Calu3 (cell line): ENCODE data around the gene PNLDC1. TPM values are rescaled to one million over a fixed set of nuclear protein-coding genes. Genes with fewer than 3 reads are reported as not detected.
"Not testable (repeated sequence)": the region's sequence is repeated elsewhere in the genome, so short reads cannot be mapped to it uniquely, and the experiment has no call there.

Source experiments
- BruUV-seq: library from RNA; stranded (reverse); fragments of 400-500 nt; replicated peaks from 2 replicates; lab custom pipeline; 2021; lab: Mats Ljungman, UMichigan
- CTCF ChIA-PET: fragments of 300-600 bp; sonication (Branson Sonifier 250); formaldehyde crosslinking; loops from one replicate; lab custom pipeline; 2022; ENCODE audit warnings: antibody characterized with exemption; lab: Charles Lee
- DNase-seq: peaks from one replicate; pipeline ENCODE4 v3.0.0; 2022
- H3K27ac Mint-ChIP-seq: one replicate; pipeline ENCODE4 v1.8.0; 2022; ENCODE audit warnings: mixed read lengths; ENCODE audit not compliant: unreplicated experiment
- H3K27me3 Mint-ChIP-seq: one replicate; pipeline ENCODE4 v1.8.0; 2022; ENCODE audit warnings: mixed read lengths; ENCODE audit not compliant: unreplicated experiment
- H3K36me3 Mint-ChIP-seq: one replicate; pipeline ENCODE4 v1.8.0; 2022; ENCODE audit warnings: mild to moderate bottlenecking, moderate library complexity, mixed read lengths; ENCODE audit not compliant: insufficient read depth, unreplicated experiment
- H3K4me1 Mint-ChIP-seq: one replicate; pipeline ENCODE4 v1.8.0; 2022; ENCODE audit warnings: mild to moderate bottlenecking, low read depth, mixed read lengths; ENCODE audit not compliant: unreplicated experiment
- H3K4me3 Mint-ChIP-seq: one replicate; pipeline ENCODE4 v1.8.0; 2022; ENCODE audit warnings: mild to moderate bottlenecking, low read depth, moderate library complexity, mixed read lengths; ENCODE audit not compliant: unreplicated experiment
- H3K9me3 Mint-ChIP-seq: one replicate; pipeline ENCODE4 v1.8.0; 2022; ENCODE audit warnings: low read depth, mixed read lengths; ENCODE audit not compliant: unreplicated experiment
- intact Hi-C: fragments of 100-400 bp; cut with micrococcal nuclease; formaldehyde crosslinking; loops from one replicate; pipeline ENCODE4 v1.10.0; 2022; ENCODE audit not compliant: unreplicated experiment
- total RNA-seq: library from RNA; stranded (reverse); gene quantifications from 2 replicates; pipeline ENCODE4 v1.2.3, GENCODE V29; 2022
- TF ChIP-seq, protein P1 (sequence below): fragments of 200-600 bp; IDR thresholded peaks from one replicate; pipeline ENCODE4 v1.8.0; 2022; ENCODE audit warnings: antibody characterized with exemption; ENCODE audit not compliant: unreplicated experiment

Gene PNLDC1
- total RNA-seq, 1 experiment from 2014 or later, result 0.52 TPM

GRCh38 chr6:159819932-159820640, 20.0 kb downstream of the PNLDC1 start:
- H3K36me3 Mint-ChIP-seq, result no peaks in the 10 kb centered on the region
- CTCF ChIA-PET, result no interaction called here
- no peak overlapping the region for H3K4me3 Mint-ChIP-seq
- no peaks in the 10 kb centered on the region for H3K9me3 Mint-ChIP-seq
- intact Hi-C loops, result no loop called here
- H3K4me1 Mint-ChIP-seq, result no peaks in the 10 kb centered on the region
- DNase-seq, result no peak
- peaks cover 32% of the 10 kb centered on the region for H3K27me3 Mint-ChIP-seq
- no peak overlapping the region for H3K27ac Mint-ChIP-seq
- TF ChIP-seq, protein P1, sequence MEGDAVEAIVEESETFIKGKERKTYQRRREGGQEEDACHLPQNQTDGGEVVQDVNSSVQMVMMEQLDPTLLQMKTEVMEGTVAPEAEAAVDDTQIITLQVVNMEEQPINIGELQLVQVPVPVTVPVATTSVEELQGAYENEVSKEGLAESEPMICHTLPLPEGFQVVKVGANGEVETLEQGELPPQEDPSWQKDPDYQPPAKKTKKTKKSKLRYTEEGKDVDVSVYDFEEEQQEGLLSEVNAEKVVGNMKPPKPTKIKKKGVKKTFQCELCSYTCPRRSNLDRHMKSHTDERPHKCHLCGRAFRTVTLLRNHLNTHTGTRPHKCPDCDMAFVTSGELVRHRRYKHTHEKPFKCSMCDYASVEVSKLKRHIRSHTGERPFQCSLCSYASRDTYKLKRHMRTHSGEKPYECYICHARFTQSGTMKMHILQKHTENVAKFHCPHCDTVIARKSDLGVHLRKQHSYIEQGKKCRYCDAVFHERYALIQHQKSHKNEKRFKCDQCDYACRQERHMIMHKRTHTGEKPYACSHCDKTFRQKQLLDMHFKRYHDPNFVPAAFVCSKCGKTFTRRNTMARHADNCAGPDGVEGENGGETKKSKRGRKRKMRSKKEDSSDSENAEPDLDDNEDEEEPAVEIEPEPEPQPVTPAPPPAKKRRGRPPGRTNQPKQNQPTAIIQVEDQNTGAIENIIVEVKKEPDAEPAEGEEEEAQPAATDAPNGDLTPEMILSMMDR, result no peak
- BruUV-seq, result no TSS peak

GRCh38 chr6:159821122-159821521, 21.0 kb downstream of the PNLDC1 start:
- Mint-ChIP-seq H3K4me1 (no peaks in the 10 kb centered on the region), H3K9me3 (no peaks in the 10 kb centered on the region), H3K27me3 (peaks cover 23% of the 10 kb centered on the region), H3K27ac (no peak overlapping the region), H3K4me3 (no peak overlapping the region), H3K36me3 (no peaks in the 10 kb centered on the region)
- no TSS peak for BruUV-seq
- CTCF ChIA-PET, result no interaction called here
- no peak for DNase-seq
- TF ChIP-seq, protein P1, result no peak
- intact Hi-C loops, result no loop called here

DNA sequence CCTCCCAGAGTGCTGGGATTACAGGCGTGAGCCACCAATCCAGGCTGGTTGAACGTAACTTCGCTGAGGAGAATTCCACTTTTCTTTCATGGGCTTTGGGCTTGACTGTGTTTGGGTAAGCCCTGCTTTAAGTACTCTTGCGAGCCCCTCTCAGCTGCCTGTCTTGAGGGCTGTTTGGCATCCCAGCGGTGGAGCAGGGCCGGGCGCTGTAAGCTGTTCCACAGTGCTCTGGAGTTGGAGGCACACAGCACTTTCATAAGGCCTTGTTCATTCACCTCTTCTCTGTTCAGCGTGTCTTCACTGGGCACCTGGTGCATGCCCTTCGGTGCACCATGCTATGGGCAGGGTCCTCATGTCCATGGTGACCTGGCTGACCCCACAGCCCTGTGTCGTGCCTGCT, 21.6 kb downstream of the PNLDC1 start:
- TF ChIP-seq, protein P1, result no peak
- CTCF ChIA-PET, result no interaction called here
- H3K36me3 Mint-ChIP-seq, result no peaks in the 10 kb centered on the region
- no peak for DNase-seq
- no peak overlapping the region for H3K4me3 Mint-ChIP-seq
- no peak overlapping the region for H3K27ac Mint-ChIP-seq
- intact Hi-C loops, result no loop called here
- no peaks in the 10 kb centered on the region for H3K9me3 Mint-ChIP-seq
- no TSS peak for BruUV-seq
- H3K27me3 Mint-ChIP-seq, result peaks cover 23% of the 10 kb centered on the region
- no peaks in the 10 kb centered on the region for H3K4me1 Mint-ChIP-seq

DNA sequence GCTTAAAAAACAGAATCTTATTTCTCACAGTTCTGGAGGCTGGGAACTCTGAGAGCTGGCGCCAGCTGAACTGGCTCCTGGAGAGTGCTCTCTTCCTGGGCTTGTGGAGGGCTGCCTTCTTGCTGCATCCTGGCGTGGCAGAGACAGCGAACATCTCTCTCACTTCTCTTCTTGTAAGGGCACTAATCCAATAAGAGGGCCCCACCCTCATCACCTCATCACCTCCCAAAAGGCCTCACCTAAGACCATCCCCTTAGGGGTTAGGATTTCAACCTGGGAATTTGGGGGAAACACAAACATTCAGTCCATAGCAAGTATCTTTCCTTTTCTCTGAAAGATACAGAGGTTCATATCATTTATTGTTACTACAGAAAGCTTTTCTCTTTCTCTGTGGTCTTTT, 23.9 kb downstream of the PNLDC1 start:
- Mint-ChIP-seq H3K27ac (no peak overlapping the region), H3K4me3 (no peak overlapping the region), H3K4me1 (no peaks in the 10 kb centered on the region), H3K36me3 (no peaks in the 10 kb centered on the region), H3K27me3 (peaks cover 14% of the 10 kb centered on the region), H3K9me3 (no peaks in the 10 kb centered on the region)
- BruUV-seq, result no TSS peak
- no peak for DNase-seq
- intact Hi-C loops, result no loop called here
- CTCF ChIA-PET, result no interaction called here
- TF ChIP-seq, protein P1, result no peak

DNA sequence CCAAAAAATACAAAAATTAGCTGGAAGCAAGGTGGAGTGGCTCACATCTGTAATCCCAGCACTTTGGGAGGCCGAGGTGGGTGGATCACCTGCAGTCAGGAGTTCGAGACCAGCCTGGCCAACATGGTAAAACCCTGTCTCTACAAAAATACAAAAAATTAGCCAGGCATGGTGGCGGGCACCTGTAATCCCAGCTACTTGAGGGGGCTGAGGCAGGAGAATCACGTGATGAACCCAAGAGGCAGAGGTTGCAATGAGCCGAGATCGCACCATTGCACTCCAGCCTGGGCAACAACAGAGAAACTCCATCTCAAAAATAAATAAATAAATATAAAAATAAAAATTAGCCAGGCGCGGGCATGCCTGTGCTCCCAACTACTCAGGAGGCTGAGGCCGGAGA, 24.6 kb downstream of the PNLDC1 start:
- BruUV-seq, intact Hi-C loops, DNase-seq, H3K9me3 Mint-ChIP-seq, CTCF ChIA-PET, H3K36me3 Mint-ChIP-seq, H3K4me1 Mint-ChIP-seq, H3K27ac Mint-ChIP-seq, H3K4me3 Mint-ChIP-seq: not testable (repeated sequence)
- H3K27me3 Mint-ChIP-seq, result peaks cover 18% of the 10 kb centered on the region
